ENCODE measurements around the gene KLRB1.

- TF ChIP-seq, protein P1, sequence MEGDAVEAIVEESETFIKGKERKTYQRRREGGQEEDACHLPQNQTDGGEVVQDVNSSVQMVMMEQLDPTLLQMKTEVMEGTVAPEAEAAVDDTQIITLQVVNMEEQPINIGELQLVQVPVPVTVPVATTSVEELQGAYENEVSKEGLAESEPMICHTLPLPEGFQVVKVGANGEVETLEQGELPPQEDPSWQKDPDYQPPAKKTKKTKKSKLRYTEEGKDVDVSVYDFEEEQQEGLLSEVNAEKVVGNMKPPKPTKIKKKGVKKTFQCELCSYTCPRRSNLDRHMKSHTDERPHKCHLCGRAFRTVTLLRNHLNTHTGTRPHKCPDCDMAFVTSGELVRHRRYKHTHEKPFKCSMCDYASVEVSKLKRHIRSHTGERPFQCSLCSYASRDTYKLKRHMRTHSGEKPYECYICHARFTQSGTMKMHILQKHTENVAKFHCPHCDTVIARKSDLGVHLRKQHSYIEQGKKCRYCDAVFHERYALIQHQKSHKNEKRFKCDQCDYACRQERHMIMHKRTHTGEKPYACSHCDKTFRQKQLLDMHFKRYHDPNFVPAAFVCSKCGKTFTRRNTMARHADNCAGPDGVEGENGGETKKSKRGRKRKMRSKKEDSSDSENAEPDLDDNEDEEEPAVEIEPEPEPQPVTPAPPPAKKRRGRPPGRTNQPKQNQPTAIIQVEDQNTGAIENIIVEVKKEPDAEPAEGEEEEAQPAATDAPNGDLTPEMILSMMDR (IDR thresholded peaks at IDR 0.05; ENCODE audit: poor library complexity), result no peak
- TF ChIP-seq EZH2 (IDR thresholded peaks at IDR 0.05; ENCODE audit: borderline replicate concordance), result no peak
Observed at GRCh38 chr12:9607716-9608115, at the start of gene KLRB1.
